Osteocyte (in vitro differentiated cells): ENCODE results near the gene SUN3. TPM values are rescaled to one million over a fixed set of nuclear protein-coding genes. Genes with fewer than 3 reads are reported as not detected.

Experiments
- DNase-seq: peaks from one replicate; pipeline ENCODE4 v3.0.0; 2021; ENCODE audit warnings: mixed read lengths; ENCODE audit not compliant: unreplicated experiment; ENCODE audit errors: extremely low spot score
- H3K27ac Mint-ChIP-seq: one replicate; pipeline ENCODE4 v1.8.0; 2021; ENCODE audit warnings: mild to moderate bottlenecking, mixed read lengths; ENCODE audit not compliant: unreplicated experiment
- H3K27me3 Mint-ChIP-seq: one replicate; pipeline ENCODE4 v1.8.0; 2021; ENCODE audit warnings: mixed read lengths; ENCODE audit not compliant: unreplicated experiment
- H3K36me3 Mint-ChIP-seq: one replicate; pipeline ENCODE4 v1.8.0; 2021; ENCODE audit warnings: mixed read lengths; ENCODE audit not compliant: unreplicated experiment
- H3K4me1 Mint-ChIP-seq: one replicate; pipeline ENCODE4 v1.8.0; 2021; ENCODE audit warnings: mixed read lengths; ENCODE audit not compliant: unreplicated experiment
- H3K4me3 Mint-ChIP-seq: one replicate; pipeline ENCODE4 v1.8.0; 2021; ENCODE audit warnings: mild to moderate bottlenecking, moderate library complexity, mixed read lengths; ENCODE audit not compliant: unreplicated experiment
- H3K9me3 Mint-ChIP-seq: one replicate; pipeline ENCODE4 v1.8.0; 2021; ENCODE audit warnings: mixed read lengths; ENCODE audit not compliant: unreplicated experiment
- CTCF ChIP-seq: fragments of 200-600 bp; sonication (generic); IDR thresholded peaks from 2 replicates; pipeline ENCODE4 v1.5.0; 2021; ENCODE audit warnings: antibody characterized with exemption, mild to moderate bottlenecking, moderate library complexity
- total RNA-seq: library from RNA; stranded (reverse); gene quantifications from 2 replicates; pipeline ENCODE4 v1.2.1, GENCODE V29; 2021

SUN3 gene
- total RNA-seq, 1 donor from 2014 or later, result not detected

DNA sequence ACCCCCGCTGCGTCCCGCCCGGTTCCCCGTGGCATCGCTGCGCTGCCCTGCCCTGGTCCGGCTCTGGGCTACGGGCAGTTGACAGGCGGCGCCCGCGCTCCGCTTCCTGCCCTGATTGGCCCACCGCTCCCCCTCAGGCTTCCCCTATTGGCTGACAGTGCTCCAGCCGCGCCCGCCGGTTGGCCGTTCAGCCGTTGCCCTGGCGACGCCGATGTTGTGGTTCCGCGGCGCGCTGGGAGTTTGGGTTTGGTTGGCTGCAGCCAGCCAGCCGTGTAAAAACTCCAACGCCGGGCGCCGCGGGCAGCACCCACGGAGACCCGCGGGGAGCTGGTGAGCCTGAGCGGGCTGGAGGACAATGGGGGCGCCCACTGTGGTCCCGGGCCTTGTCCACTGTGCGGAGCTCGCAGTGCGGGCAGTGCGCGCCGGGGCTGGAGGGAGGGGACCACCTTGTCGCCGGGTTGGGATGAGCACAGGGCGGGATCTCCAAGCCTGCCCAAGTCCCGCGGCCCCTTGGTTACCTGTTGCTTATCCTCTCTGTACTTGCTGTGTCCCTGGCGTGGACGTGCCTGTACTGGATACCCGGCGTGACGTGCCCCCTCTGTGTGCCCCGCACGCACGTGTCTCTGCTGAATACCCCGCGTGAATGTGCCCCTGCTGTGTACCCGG, 6.5 kb upstream of the SUN3 start, which contains the start of gene C7orf57:
Gene C7orf57 (plus strand): TSS at position 243 of the 666 bp plus-strand sequence. CDS start 766 bp downstream, outside the sequence.
- TF ChIP-seq CTCF, result peak; percentile 38
- Mint-ChIP-seq H3K9me3 (no peaks in the 10 kb centered on the region), H3K4me3 (peak within 1 kb of the TSS; percentile 79), H3K27ac (peak within 1 kb of the TSS; percentile 82), H3K4me1 (peaks cover 11% of the 10 kb centered on the region), H3K36me3 (no peaks in the 10 kb centered on the region), H3K27me3 (peaks cover 42% of the 10 kb centered on the region)
- peak; percentile 97 for DNase-seq

- H3K4me3 Mint-ChIP-seq, result no peak overlapping the region
- no peaks in the 10 kb centered on the region for H3K9me3 Mint-ChIP-seq
- no peak for TF ChIP-seq CTCF
- no peak for DNase-seq
- no peak overlapping the region for H3K27ac Mint-ChIP-seq
- no peaks in the 10 kb centered on the region for H3K36me3 Mint-ChIP-seq
- H3K27me3 Mint-ChIP-seq, result peaks cover 56% of the 10 kb centered on the region
- peaks cover 11% of the 10 kb centered on the region for H3K4me1 Mint-ChIP-seq
Observed at GRCh38 chr7:48033922-48034321, 5.0 kb upstream of the SUN3 start.

DNA sequence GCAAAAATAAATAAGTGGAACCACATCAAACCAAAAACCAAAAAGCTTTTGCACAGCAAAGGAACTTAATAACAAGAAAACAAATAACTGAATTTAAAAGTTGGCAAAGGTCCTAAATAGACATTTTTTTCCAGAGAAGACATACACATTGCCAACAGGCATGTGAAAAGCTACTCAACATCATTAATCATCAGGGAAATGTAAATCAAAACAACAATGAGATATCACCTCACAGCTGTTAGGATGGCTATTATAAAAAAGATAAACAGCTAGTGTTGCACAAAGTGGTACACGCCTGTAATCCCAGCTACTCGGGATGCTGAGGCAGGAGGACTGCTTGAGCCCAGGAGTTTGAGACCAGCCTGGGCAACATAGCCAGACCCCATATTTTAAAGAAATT, 2.2 kb upstream of the SUN3 start:
- Mint-ChIP-seq H3K27ac (no peak overlapping the region), H3K4me3 (no peak overlapping the region), H3K27me3 (peaks cover 66% of the 10 kb centered on the region), H3K36me3 (no peaks in the 10 kb centered on the region), H3K9me3 (no peaks in the 10 kb centered on the region), H3K4me1 (peaks cover 8% of the 10 kb centered on the region)
- DNase-seq, result no peak
- TF ChIP-seq CTCF, result no peak

DNA sequence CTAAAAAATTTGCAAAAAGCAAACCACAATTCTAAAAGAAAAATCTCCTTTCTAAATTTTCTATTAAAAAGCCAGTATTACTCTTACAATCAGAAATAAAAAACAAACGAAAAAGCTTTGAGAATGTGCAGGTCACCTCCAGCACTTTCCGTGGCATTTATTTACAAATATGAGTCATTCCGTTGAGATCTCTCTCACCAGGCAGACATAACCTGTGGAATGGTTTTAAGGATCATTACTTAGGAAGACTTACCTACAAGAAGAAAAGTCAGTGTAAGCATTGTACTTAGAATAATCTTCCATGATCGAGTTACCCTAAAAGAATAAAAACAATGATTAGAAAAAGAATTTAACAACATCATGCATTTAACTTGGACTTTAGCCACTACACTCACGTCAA, 3.3 kb downstream of the SUN3 start:
- DNase-seq, result no peak
- Mint-ChIP-seq H3K27me3 (peaks cover 81% of the 10 kb centered on the region), H3K27ac (no peak overlapping the region), H3K4me1 (no peaks in the 10 kb centered on the region), H3K4me3 (no peak overlapping the region), H3K9me3 (peaks cover 21% of the 10 kb centered on the region), H3K36me3 (peaks cover 3% of the 10 kb centered on the region)
- TF ChIP-seq CTCF, result no peak

GRCh38 chr7:48017674-48018073, 11.2 kb downstream of the SUN3 start:
- peaks cover 3% of the 10 kb centered on the region for H3K36me3 Mint-ChIP-seq
- no peak for DNase-seq
- peaks cover 22% of the 10 kb centered on the region for H3K9me3 Mint-ChIP-seq
- peaks cover 57% of the 10 kb centered on the region for H3K27me3 Mint-ChIP-seq
- H3K4me3 Mint-ChIP-seq, result no peak overlapping the region
- H3K4me1 Mint-ChIP-seq, result no peaks in the 10 kb centered on the region
- no peak overlapping the region for H3K27ac Mint-ChIP-seq
- no peak for TF ChIP-seq CTCF
